GM12892 (cell line): ENCODE measurements around the gene CIDEB.
"Not testable (repeated sequence)": the region's sequence is repeated elsewhere in the genome, so short reads cannot be mapped to it uniquely, and the experiment has no call there.

ENCODE experiments used
- DNase-seq: peaks from one replicate; pipeline ENCODE4 v3.0.0; 2011; ENCODE audit not compliant: insufficient read length
- FAIRE-seq: peaks from 2 replicates; lab custom pipeline; 2011; peaks lifted over from hg19 to GRCh38; lab: Jason Lieb, UNC
- POLR2A ChIP-seq: IDR thresholded peaks from 2 replicates; pipeline ENCODE4 v1.6.1; 2011; ENCODE audit warnings: low read depth, low read length, control low read depth
- POLR2AphosphoS5 ChIP-seq: IDR thresholded peaks from 2 replicates; pipeline ENCODE4 v1.6.1; 2011; ENCODE audit warnings: low read depth, low read length, control low read depth
- TAF1 ChIP-seq: IDR thresholded peaks from 2 replicates; pipeline ENCODE4 v1.6.1; 2011; ENCODE audit warnings: low read depth, mild to moderate bottlenecking, control low read depth, low read length, borderline replicate concordance

Gene CIDEB

DNA sequence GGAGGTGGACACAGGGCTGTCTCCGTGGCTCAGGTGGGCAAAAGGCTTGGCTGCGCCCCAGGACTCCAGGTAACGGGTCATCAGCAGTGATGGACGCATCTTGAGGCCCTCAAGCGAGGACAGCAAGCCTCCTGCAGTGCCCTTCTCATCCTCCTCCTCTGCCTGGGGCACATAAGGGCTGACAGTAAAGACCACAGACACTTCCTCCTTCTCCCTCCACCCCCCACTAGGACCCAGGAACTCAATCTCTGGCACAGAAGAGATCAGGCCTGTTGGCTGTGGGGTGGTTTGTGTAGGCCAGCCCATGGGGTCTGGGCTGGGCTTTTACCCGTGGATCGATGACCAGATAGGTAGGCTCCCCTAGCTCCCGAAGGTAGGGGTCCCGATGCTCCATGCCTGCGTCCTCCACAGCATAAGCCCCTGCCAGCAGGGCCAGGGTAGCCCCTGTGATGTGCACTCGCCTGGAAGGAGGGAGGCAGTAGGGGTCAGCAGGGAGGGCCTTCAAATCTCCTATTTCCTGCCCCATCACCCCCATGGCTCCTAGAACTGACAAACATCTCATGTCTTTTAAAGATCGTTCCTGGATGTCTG, 21.4 kb upstream of the CIDEB start:
- DNase-seq (no peak), FAIRE-seq (no peak)
- no peak for TF ChIP-seq POLR2A
- TF ChIP-seq TAF1 = no peak
- no peak for TF ChIP-seq POLR2AphosphoS5

- not testable (repeated sequence) for DNase-seq, FAIRE-seq
Observed at GRCh38 chr14:24327914-24328313, 20.1 kb upstream of the CIDEB start.

DNA sequence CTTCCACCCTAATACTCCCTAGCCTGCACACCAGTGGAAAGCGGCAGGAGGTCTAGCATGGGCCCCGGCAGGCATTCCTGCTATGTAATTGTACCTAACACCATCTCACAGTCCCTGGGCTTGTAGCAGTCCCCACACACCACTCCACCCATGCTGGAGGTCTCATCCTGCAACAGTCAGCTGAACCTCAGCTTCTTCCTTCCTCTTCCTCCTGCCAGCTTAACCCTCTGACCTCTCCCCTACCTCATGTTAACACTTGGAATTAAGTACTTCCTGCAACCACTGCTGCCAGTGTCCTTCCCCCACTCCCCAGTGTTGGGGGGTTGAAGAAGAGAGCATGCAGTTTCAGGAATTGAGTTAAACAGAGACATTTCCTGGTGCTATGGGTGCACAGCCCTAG, 19.5 kb upstream of the CIDEB start:
- no peak for TF ChIP-seq POLR2AphosphoS5
- DNase-seq (no peak), FAIRE-seq (no peak)

GRCh38 chr14:24325963-24326362, 18.2 kb upstream of the CIDEB start:
- FAIRE-seq = no peak
- TF ChIP-seq TAF1 = no peak
- TF ChIP-seq POLR2AphosphoS5 = no peak
- no peak for TF ChIP-seq POLR2A

DNA sequence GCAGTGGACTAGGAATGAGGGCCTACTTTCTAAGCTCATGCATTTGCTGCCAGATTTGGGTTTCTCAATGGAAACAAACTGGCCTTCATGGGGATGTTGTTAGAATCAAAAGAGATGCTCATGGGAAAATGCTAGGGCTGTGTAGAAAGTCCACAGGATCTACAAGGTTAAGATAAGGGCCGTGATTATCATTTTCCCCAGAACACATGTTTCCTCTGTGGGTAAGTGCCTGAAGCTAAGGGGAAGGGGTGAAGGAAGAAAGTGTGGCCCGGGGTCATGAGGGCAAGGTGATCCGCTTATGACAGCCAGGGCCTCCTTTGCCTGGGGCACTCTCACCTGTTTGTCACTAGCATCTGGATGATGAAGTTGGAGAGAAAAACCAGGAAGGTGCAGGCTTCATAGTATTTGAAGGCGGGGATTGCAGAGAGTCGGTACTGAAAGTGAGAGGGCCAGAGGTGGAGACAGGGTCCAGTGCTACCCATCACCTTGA, 17.3 kb upstream of the CIDEB start:
- no peak for DNase-seq
- no peak for FAIRE-seq
- no peak for TF ChIP-seq POLR2A
- no peak for TF ChIP-seq TAF1
- no peak for TF ChIP-seq POLR2AphosphoS5

More at GRCh38 chr14:24325963-24326362, 18.2 kb upstream of the CIDEB start:
- no peak for DNase-seq

DNA sequence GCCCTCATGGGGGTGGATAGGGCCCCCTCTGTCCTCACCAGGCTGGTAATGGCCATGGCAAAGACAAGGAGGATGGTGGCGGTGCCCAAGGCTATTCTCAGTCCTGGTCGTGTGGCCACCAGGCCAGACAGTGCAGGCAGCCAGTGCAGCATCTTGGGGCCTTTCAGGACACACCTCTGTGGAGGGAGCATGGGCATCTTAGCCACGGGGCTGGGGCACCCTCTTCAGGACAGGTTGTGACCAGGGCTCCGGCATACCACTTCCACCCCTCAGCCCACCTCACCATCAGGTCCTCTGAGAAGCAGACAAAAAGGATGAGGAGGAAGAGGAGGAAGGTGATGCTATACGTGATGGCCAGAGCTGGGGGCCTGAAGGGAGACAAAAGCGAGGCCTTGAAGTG, 16.2 kb upstream of the CIDEB start:
- FAIRE-seq (no peak), DNase-seq (no peak)
- no peak for TF ChIP-seq POLR2A
- TF ChIP-seq TAF1 = no peak
- no peak for TF ChIP-seq POLR2AphosphoS5

- DNase-seq (no peak), FAIRE-seq (no peak)
- TF ChIP-seq POLR2A (no peak), TAF1 (no peak), POLR2AphosphoS5 (no peak)
Observed at GRCh38 chr14:24323341-24323740, 15.6 kb upstream of the CIDEB start.

DNA sequence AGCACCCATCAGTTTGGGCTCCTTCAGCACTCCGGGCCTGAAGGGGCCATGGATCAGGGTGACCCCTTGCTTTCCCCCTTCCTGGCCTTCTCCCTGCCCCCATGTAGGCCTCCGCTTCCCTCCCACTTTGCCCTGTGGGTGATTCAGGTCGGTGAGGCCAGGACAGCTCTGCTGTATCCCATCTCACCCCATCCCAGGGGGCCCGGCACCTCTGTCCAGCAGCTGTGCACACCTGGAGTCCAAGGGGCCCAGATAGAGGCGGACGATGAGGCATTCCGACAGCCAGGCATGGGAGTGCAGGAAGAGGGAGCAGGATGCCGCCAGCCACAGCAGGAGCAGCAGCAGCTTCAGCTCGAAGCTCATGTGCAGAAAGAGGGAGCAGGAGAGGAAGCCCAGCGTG, 14.9 kb upstream of the CIDEB start:
- DNase-seq = no peak
- no peak for FAIRE-seq
- TF ChIP-seq TAF1 = no peak
- TF ChIP-seq POLR2AphosphoS5 = no peak
- TF ChIP-seq POLR2A = no peak

DNA sequence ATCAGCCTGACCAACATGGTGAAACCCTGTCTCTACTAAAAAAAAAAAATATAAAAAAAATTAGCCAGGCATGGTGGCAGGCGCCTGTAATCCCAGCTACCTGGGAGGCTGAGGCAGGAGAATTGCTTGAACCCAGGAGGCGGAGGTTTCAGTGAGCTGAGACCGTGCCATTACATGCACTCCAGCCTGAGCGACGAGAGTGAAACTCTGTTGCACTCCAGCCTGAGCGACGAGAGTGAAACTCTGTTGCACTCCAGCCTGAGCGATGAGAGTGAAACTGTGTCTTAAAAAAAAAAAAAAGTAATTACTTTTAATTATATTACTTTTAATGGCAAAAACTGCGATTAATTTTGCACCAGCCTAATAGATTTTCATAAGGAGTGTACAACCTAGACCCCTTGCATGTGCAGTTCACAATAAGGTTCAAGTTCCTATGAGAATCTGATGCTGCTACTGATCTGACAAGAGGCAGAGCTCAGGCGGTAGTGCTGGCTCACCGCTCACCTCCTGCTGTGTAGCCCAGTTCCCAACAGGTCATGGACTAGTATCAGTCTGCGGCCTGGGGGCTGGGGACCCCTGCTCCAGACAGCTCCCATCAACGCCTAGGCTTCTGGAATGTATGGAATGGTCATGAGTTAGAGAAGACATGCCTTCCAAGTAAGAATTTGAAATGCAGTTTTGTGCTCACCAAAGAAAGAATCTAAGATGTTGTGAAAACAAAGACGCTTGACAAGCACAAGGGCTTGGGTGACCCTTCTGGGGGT, 13.6 kb upstream of the CIDEB start:
- no peak for FAIRE-seq
- no peak for TF ChIP-seq POLR2A
- no peak for TF ChIP-seq TAF1
- TF ChIP-seq POLR2AphosphoS5 = no peak
- no peak for DNase-seq

DNA sequence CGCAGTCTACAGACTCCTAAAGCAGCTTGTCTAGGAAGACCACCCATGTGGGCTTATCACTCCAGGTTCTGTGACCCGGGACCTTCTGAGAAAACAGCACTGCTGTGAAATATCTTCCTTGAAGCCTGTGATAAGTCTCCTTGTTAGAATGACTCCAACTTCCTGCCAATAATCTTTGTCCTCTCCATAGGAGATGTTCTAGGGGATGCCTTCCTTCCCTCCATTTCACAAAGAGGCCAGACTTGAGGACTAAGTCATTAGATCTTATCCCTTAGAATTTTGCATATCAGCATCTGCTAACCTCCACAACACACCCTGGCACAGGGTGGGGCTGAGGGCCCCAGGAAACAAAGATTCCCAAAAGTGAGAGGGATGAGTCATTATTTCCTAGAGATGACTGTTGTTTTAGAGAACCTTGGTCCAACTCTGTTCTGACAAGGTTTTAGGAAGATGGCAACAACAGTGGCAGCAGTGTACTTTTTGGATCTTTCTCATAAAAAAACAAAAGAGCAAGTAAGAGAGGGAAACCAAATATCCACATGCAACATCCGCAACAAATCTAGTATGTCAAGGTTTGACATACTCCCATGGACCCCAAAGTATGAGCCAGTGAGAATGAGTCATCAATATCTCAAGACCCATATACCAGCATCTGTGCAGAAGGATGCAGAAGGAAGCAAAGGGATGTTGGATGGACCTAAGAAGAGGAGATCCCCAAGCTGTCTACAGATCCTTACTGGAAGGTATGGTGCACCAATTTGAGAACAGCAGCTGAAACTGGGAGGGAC, 9.6 kb upstream of the CIDEB start:
- FAIRE-seq (no peak), DNase-seq (no peak)
- TF ChIP-seq TAF1 = no peak
- TF ChIP-seq POLR2AphosphoS5 = no peak
- TF ChIP-seq POLR2A = no peak

GRCh38 chr14:24316597-24316950, 8.8 kb upstream of the CIDEB start:
- TF ChIP-seq POLR2AphosphoS5 = no peak
- no peak for TF ChIP-seq TAF1
- no peak for TF ChIP-seq POLR2A
- DNase-seq (no peak), FAIRE-seq (no peak)
